GM21619 (cell line): Measurements from ENCODE around the gene CD300A.

Source experiments
- ATAC-seq: cut with Tn5 transposase; IDR thresholded peaks from one replicate; pipeline ENCODE4 v1.9.1; 2021; ENCODE audit not compliant: unreplicated experiment

Gene CD300A

DNA sequence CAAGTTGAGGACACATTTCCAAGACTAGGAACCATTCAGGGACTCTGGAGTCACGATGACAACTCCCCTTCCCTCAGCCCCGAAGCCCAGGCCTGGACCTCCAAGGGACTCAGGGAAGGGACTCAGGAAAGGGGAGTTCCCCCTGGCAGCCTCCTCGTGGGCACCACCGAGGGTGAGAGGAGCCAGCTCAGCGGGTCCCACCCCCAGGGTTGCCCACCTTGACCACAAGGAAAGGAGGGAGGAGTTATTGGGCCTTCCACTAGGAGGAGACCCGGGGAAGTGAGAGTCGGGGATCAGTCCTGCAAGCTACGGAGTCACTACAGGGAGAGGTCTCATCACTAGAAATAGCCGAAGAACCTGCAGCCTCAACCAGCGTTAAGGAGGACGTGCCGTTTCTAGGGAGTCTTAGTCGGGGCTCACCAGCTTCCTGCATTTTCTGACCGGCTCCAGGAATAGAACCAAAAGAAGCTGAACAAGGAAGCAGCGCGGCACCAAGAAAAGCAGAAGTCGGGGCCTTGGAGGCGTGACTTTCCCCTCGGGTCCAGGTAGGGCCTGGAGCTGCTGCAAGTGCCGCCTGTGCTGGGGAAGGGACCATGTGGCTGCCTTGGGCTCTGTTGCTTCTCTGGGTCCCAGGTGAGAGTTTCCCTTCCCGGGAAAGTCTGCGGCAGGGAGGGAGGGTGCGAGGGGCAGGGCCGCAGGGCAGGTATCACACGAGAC, at the start of gene CD300A:
Gene CD300A, plus strand, starts transcription at position 524 of the 717 bp plus-strand sequence. Its CDS starts 70 bp downstream, at position 594.
- ATAC-seq, result no peak

DNA sequence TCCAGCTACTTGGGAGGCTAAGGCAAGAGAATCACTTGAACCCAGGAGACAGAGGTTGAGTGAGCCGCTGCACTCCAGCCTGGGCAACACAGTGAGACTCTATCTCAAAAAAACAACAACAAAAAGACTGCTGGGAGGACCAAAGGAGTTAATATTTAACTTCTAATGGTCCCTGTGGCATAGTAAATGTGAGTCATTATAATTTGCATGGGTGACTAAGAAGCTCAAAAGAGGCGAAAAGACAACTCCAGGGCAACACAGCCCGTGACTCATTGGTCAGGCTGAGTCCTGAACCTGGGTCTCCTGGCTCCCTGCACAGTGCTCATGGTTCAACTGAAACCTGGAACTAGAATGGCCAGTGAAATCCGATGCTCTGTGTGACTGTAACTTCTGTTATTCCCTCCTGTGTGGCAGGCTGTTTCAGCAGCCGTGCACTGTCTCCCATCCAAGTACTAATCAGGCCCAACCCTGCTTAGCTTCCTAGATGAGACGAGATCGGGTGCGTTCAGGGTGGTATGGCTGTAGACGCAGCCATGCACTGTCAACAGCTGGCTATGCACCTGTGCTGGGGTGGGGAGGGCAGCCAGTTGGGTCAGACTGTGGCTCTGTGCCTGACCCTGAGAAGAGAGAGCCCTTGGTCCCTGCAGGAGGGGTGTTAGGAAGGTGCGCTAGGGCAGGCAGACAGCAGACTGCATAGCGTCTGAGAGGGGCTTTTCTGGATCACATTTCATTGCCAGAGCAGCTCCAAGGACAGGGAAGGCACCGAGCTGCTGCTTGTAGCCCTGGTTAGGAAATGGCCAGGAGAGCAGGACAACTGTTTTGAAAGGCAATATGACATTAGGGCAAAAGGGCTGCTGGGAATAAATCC, 49.0 kb upstream of the CD300A start:
- peak; percentile 68 for ATAC-seq

DNA sequence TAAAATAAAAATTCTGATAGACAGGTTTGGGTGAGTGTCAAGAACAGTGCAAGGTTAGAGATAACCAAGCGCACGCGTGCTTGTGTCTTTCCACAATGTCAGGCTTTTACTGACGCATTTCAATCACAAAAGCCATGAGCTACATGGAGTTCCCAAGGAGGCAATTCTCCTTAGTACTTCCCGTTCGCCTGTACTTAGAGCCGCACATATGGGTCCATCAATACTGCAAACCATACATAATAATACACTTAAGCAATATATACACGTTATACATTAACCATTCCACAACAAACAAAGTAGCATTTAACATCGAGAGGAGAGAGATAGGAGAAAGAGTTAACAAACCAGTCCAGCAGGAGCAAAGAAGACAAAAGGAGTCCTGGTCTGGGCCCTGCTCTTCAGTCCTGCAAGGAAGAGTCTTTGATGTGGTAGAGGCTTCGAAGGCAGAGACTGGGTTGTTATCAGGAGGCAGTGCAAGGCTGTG, 46.5 kb upstream of the CD300A start:
- no peak for ATAC-seq

DNA sequence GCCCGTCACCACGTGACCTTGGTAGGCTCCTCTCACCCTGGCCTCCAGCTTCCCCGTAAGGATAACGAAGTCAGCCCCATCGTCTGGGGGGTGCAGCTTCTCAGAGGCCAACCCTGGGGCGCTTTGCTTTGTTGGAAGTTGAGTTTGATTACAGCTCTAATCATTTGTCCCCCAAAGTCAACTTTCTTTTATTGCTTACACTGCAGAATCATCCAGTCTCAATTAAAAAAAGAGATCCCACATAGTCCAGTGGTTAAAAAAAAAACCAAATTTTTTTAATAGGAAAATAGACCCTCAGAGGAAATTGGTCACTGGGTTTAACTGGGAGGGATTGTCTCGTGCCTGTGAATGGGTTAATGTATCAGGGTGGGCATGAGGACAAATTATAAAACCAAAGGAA, 42.3 kb upstream of the CD300A start:
- no peak for ATAC-seq

DNA sequence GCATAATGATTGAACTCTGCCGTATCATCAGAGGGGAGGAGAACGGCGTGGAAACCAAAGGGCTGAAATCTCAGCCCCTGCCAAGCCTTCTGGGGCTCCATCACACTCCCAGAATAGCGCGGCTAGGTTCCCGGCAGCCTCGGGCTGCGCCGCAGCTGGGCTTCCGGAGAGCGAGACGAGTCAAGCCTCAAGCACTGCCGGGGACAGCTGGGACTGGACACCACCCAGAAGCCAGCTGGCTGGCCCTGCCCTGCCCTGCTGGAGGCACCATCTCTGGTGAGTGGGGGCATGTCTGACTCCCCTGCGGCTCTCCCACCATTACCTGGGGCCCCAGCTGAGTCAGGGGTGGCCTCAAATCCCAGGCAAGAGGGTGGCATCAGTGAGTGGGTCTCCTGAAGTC, 41.8 kb upstream of the CD300A start:
- no peak for ATAC-seq

DNA sequence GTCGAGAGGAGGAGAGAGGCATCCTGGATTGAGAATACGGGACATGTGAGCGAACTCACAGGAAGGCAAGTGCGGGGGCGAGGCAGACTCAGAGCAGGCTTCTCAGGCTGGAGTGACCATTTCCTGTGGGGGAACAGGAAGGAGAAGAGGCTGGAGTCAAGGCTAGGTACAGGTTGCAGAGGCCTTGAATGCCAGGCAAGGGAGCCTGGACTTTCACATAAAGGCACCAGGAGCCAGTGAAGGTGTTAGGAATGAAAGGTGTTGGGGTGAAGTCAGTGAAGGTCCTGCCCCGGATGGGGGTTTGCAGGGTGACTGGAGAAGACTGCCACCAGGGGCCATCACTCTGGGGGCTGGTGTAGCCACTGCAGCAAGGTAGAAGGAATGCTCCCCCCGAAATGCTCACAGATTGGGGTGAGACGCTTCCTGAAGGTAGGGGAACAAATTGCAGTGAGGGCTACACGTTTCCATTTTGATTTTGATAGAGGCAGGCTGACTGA, 39.8 kb upstream of the CD300A start:
- no peak for ATAC-seq

DNA sequence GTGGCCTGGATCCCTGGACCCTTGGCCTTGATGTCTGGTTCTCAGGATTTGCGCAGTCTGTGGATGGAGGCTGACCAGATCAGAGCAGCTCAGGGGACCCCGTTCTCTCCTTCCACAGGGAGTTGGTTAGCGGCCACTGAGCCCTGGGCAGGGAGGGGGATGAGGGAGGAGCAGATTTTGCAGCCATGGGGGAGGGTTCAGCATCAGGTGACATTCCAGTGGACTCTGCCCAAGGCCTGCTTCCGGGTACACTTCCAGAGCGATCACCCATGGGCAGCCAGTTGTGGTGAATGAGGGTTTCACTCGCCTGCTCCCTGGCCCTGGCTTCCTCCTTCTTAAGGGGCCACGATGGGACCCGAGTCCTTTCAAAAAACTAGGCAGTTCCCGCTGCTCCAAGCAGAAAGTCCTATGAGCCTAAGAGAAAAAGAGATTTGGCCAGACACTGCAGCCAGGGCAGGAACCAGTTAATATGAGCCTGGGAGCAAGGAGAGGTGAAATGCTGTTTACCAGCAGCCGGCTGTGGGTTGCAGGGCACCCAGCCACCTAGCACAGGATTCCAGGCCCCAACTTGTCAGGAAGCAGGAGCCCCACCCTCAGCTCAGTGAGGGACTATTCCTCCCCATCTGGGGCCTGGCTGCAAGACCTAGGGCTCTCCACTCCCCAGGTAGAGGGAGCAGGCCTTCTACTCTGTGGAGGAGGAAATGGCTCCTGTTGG, 39.2 kb upstream of the CD300A start:
- ATAC-seq, result no peak

DNA sequence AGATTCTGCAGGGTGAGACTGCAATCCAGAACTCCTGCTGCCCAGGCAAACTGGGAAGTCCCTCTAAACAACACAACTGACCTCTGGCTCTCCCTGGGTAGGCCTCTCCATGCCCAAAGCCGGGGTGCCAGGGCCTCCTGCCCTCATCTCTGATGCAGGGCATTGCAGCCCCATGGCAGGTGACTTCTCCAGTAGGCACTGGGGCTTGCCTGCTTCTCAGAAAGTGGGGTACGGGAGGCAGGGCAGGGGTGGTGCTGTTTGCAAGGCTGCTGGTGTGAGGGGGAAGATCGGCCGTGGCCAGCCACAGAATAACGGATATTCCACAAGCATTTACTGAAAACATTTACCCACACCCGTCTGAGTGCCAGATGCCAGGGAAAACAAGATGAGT, 38.7 kb upstream of the CD300A start:
- no peak for ATAC-seq

DNA sequence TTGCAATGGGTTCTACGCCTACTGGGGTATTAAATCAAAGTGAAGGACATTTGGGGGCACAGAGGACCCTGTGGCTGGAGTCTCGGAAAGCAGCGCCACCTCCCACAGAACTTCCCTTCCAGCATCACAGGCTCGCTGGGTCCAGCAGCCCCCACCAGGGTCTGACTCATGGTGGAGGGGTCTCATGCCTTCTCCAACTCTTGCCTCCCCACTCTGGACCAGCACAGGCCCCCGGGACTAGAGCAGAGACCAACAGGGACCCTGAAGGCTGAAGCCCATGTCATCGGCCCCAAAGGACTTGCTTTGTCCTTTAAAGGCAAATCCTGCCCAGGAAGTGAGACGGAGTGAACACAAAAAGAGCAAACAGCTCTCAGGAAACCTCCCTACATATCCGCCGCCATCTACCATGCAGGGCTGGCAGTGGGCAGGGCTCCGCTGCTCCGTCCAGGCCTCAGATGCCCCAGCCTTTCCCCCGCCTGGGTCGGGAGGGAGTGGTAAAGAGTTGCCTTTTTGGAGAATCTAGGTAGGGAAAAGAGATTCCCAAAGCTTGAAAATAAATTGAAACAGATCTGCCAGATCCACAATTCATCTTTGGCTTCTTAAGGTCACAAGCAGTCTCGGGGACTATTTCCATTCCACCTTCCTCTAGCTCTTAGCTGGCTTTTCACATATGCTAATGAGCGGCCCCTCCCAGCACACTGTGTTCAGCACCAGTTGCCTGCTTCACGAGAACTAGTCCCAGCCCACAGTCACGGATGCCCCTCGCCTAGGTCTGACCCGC, 36.6 kb upstream of the CD300A start:
- ATAC-seq, result no peak

DNA sequence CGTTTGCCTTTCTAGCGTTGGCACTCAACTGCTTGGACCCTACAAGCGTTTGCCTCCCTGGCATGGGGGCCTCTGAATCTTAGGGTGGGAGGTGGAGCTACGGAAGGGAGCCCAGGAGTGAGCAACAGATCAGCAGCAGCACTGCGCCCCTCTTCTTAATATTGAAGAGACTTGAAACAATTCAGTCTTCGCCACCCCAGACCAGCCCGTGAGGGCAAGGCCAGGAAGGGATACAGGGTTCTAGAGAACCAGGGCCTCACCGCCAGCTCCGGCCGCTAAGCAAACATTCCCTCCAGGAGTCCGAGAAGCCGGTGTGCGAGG, 36.1 kb upstream of the CD300A start:
- no peak for ATAC-seq

DNA sequence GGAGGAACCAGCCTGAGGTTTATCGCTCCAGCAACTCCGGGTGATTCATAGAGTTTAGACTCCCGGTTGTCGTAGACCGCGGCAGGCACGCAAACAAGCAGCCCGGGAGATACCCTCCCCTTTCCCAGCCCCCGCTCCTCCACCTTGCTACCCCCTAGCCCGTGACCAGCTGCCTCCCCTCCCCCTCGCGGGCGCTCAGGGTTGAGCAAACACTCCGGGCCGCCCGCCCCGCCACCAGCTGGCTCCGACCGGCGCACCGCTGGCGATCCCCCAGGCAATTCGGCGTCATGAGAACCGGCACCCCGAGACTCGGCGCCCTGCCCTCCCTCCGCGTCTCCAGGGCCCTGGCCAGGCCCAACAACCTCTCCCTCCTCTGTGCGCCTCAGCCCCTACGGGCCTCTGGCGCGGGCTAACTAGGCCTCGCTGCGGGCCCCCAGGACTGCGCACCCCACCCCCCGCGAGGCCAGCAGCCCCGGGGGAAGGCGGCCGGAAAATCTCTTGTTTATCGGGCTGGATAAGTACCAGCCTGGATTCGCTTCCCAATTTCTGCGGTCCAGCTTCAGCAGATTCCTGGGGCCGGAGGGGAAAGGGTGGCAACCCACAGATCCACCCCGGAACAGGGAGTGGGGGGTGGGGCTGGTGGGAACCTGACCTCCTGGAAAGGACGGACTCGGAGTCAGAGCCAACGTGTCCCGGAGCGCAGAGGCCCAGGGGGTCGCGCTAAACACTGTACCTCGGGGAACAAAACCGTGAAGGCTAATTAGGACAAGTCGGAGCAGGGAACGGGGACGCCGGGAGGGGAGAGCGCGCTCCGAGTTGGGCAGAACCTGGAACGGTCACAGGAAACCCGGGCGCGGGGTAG, 35.5 kb upstream of the CD300A start:
- ATAC-seq, result peak; percentile 50

DNA sequence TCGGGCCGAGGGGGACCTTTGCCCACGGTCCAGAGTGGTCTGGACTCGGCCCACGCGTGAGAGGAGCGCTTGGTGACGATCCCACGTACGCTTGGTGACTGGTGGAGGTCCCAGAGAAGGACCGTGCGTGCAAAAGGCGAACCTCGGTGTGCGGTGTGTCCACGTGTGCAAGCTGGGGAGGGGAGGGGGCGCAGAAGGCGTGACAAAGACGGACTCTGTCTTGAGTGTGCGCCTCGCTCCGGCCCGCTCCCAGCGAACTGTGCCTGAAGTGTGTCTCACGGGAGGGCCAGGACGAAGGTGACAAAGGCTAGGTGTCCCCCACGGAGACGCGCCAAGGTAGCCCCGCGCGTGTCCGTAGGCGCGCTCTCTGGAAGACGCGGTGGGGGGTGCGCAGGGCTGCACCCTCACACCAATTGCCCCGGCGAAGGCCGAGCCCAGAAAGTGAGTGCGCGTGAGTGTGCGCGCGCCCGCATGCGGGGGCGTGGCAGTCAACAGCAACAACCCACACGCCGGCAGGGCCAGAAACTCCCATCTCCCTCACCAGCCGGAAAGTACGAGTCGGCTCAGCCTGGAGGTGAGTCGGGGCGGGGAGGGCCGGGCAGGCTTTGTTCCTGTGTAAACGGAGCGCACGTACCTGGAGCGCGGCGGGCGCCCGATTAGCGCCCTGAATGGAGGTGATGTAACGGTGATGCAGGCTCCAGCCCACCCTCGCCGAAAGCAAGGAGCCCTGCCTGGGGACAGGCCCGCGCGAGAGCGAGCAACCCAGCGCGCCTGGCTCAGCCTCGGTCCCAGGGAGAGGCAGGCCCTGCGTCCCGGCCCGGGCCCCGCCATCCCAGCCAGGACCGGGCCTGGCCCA, 34.6 kb upstream of the CD300A start, which contains the start of gene GPRC5C:
Gene GPRC5C, plus strand, starts transcription at position 521 of the 856 bp plus-strand sequence. CDS start 7,689 bp downstream, outside the sequence.
- peak; percentile 29 for ATAC-seq

DNA sequence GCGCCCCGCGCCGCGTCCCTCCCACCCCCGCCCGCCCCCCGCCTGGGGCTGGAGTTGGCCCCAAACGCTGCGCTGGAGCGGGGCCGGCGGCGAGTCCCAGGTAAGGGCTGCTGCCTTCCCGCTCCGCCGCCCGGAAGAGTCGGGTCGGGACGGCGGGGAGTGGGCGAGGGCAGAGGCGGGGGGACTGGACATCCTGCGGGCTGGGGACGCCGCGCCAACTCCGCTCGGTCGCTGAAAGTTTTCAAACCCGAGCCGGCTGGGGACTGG, 34.1 kb upstream of the CD300A start:
- no peak for ATAC-seq

DNA sequence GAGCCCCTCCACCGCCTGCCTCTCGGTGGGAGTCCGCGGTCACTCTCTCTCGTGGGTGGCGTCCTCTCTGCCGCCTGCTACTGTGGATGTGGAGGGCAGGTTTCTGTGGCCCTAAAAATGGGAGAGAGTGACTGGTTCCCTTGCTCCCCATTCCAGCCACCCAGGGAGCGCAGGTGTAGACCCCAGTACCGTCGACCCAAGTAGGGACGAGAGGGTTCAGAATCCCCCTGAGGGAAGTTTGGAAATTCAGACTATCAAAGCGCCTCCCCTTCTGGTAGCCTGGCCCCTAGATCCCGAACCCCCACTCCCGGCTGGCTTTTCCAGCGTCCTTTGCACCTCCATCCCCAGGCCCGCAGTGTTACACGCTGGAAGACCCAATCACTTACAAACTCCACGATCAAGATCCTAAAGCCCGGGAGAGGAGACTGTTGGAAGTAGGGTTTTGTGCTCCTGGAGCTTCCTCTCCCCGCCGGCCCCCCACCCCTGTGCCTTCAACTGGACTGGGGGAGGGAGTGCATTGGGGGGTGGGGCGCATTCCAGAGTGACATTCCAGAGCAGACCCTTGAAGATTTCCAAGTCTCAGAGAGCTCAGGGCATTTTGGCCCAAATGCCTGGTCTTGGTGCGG, 33.6 kb upstream of the CD300A start:
- no peak for ATAC-seq

DNA sequence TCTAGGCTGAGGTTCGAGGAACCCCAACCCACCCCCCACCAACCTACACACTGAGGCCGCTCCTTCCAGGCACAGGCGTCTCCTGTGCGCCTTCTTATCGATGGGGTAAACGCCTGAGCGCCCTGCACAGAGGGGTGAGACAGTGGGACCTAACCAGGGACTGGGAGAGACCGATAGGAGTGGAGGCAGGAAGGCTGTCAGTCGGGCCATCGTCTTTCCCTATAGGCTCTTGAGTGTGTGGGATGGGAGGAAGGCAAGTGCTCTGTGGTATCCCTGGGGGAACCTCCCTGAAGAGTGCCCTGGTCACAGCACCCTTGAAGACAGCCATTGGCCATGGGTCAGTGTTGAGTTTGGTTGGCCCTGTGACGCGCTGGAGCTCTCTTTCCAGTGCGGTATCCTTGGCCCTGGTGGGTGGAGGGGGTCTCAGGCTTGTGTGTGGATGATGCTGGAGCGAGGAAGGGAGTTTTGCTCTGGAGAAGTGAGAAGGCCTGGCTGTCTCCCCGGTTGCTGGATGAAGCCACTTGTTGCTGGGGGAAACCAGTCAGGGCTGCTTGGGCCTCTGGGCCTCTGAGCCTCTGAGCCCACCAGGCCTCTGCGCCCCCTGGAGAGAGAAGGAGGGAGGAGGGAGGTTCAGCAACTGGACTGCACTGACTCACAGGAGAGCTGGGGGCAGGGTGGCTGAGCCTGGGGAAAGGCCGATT, 32.9 kb upstream of the CD300A start:
- ATAC-seq, result no peak

DNA sequence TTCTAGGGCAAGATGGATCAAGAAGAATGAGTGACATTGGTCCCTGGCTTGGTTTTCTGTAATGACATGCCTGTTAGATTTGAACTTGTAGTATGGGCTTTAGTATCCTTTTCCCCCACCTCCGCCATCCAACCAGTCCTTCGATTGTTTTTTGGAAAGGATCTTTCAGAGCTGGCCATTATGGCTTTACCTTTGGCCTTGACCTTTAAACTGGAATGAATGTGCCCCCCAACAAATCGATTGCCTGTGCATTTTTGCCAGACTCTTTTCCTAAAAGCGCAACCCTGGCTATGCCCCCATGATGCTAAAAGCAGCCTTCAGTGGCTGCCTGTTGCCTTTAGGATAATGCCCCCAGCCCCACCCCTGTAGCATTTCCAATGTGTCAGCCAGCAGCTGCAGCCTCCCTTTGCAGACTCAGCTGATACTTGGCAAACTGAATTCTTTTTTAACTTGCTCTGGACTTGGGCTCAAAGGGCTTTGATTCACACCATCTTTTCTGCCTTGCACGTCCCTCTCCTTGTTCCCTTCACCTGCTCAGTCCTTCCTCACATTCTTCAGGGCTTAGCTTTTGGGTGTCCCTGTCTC, 30.6 kb upstream of the CD300A start:
- no peak for ATAC-seq

DNA sequence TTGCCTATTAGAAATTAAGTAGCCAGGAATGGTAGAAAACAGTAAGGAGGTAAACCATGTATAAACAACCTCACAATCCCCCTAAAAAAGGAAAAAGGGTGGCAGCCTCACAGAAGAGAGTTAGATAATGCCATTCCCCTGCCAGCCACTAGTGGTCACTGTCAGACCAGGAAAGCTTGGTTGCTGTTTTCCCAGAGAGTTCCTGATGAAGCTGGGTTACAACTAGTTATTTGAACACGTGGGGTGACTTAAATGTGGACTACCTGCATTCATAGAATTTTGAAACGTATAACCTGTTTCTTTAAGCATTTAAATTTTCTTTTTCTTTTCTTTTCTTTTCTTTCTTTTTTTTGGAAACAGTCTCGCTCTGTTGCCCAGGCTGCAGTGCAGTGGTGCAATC, 28.7 kb upstream of the CD300A start:
- ATAC-seq, result no peak
